Thyroid gland (tissue), 4 donors: ENCODE data around the gene ATAD3B. TPM values are rescaled to one million over a fixed set of nuclear protein-coding genes. Genes with fewer than 3 reads are reported as not detected.
"Not testable (repeated sequence)": the region's sequence is repeated elsewhere in the genome, so short reads cannot be mapped to it uniquely, and the experiment has no call there.

Experiments used
- DNase-seq, 2 donors: peaks; one replicate each; pipeline ENCODE4 v3.0.0-alpha.2; 2019
- H3K27ac ChIP-seq, 3 donors: fragments of 200-600 bp; sonication (generic); 1 replicate in 2 of 3; 2 replicates in 1 of 3; pipeline ENCODE4 v1.5.1; 2016 to 2019; ENCODE audit warnings: mild to moderate bottlenecking in 1 of 3, moderate library complexity in 1 of 3
- H3K27me3 ChIP-seq: fragments of 200-600 bp; sonication (generic); one replicate; pipeline ENCODE4 v1.5.1; 2019
- H3K36me3 ChIP-seq, 2 donors: fragments of 200-600 bp; sonication (generic); one replicate each; pipeline ENCODE4 v1.5.1; 2016 to 2019
- H3K4me1 ChIP-seq, 2 donors: fragments of 200-600 bp; sonication (generic); one replicate each; pipeline ENCODE4 v1.5.1; 2017 to 2019
- H3K4me3 ChIP-seq, 3 donors: fragments of 200-600 bp; sonication (generic); replicated peaks in 1 of 3; 1 replicate in 2 of 3; 2 replicates in 1 of 3; pipeline ENCODE4 v1.5.1; 2016; ENCODE audit warnings: mild to moderate bottlenecking in 1 of 3
- H3K9me3 ChIP-seq: fragments of 200-600 bp; sonication (generic); one replicate; pipeline ENCODE4 v1.5.1; 2017
- POLR2A ChIP-seq, 2 donors: fragments of 450-650 bp; IDR thresholded peaks; one replicate each; pipeline ENCODE4 v1.6.1; 2017; ENCODE audit warnings: antibody characterized with exemption in 2 of 2, mild to moderate bottlenecking in 2 of 2, moderate library complexity in 1 of 2
- WGBS, 2 donors: methylation state at CpG; one replicate each; pipeline ENCODE4 v1.1.5; 2017; 5-methylcytosine and 5-hydroxymethylcytosine counted together
- intact Hi-C: fragments of 100-400 bp; cut with DNase I; formaldehyde crosslinking; loops from one replicate; pipeline ENCODE4 v1.15.1; 2023
- total RNA-seq, 4 donors: library from RNA; depleted of rRNA; stranded (reverse); fragments of >200 nt; gene quantifications; one replicate each; pipeline ENCODE4 v1.2.3, GENCODE V29; 2016
- TF ChIP-seq, protein P1 (sequence below), 6 experiments: fragments of 200-600 bp in 3 of 6; fragments of 450-650 bp in 3 of 6; sonication (generic) in 3 of 6; IDR thresholded peaks; one replicate each; pipeline ENCODE4 v1.5.1; 2016 to 2019; ENCODE audit warnings: antibody characterized with exemption in 6 of 6, mild to moderate bottlenecking in 2 of 6, inconsistent platforms in 1 of 6, moderate library complexity in 1 of 6

Gene ATAD3B
- total RNA-seq, 4 donors from 2014 or later, result 13.8 to 29.1 (median 15.0) TPM

DNA sequence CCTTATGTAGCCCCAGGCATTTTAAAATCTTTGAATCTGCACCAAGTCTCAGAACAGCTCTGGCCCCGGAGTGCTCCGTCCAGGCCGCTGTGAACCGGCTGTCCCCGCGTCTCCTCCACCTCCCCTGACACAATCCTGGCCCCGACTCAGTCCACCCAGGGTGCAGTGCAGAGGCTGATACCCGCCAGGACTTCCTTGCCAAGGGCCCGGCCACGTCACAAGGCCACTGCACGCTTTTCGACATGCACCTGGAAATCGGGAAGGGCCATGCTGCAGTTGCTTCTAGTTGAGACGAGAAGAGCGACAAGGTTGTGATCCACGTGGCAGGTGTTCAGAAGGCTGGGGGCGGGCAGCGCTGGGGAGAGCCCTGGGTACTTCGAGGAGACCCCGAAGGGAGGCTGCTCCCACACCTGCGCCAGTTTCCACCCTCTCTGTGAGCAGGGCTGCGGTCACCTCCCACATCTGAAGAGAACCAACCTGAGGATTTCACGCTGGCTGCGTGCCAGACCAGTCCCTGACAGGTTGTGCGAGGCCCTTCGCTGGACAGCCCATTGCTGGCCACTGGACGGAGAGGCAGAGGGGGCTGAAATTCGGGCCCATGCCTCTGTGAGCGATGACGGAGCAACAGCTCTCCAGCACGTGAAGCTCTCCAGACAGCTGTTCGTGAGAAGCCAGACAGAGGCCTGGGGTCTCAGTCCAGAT lies 29.3 kb upstream of the ATAD3B start:
- H3K4me3 ChIP-seq, result no peak overlapping the region
- H3K27me3 ChIP-seq, result no peaks in the 10 kb centered on the region
- no peak overlapping the region for H3K27ac ChIP-seq
- TF ChIP-seq, protein P1, sequence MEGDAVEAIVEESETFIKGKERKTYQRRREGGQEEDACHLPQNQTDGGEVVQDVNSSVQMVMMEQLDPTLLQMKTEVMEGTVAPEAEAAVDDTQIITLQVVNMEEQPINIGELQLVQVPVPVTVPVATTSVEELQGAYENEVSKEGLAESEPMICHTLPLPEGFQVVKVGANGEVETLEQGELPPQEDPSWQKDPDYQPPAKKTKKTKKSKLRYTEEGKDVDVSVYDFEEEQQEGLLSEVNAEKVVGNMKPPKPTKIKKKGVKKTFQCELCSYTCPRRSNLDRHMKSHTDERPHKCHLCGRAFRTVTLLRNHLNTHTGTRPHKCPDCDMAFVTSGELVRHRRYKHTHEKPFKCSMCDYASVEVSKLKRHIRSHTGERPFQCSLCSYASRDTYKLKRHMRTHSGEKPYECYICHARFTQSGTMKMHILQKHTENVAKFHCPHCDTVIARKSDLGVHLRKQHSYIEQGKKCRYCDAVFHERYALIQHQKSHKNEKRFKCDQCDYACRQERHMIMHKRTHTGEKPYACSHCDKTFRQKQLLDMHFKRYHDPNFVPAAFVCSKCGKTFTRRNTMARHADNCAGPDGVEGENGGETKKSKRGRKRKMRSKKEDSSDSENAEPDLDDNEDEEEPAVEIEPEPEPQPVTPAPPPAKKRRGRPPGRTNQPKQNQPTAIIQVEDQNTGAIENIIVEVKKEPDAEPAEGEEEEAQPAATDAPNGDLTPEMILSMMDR (IDR thresholded peaks at IDR 0.05), result no peak
- no peak for TF ChIP-seq POLR2A (IDR thresholded peaks at IDR 0.05)
- peaks cover 0 to 8% of the 10 kb centered on the region in 2 donors for H3K4me1 ChIP-seq
- H3K9me3 ChIP-seq, result no peaks in the 10 kb centered on the region
- WGBS, 2 donors, result 82 to 85% methylated on average over 25 to 31 of the region's 32 CpGs
- no peak for DNase-seq
- H3K36me3 ChIP-seq, result no peaks in the 10 kb centered on the region
- intact Hi-C loops, result loop anchor here (5.0 kb wide), 1 partner anchor 35 kb away; the partner anchor contains the start of gene MRPL20

DNA sequence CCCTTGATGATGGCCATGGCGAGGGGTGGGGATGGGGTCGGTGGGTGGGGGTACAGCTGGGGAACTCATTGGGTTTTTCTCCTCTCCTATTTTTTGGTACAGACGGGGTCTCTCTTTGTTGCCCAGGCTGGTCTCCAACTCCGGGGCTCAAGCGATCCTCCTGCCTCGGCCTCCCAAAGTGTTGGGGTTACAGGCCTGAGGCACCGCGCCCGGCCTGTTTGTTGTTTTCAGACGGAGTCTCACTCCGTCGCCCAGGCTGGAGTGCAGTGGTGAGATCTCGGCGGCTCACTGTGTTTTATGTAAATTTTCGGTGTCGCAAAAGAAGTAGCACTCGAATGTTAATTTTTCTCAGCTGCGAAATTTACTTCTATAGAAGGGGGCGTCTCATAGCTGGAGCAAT lies 24.9 kb upstream of the ATAD3B start:
- H3K4me1 ChIP-seq, intact Hi-C loops, DNase-seq, H3K27ac ChIP-seq, H3K9me3 ChIP-seq, H3K36me3 ChIP-seq, H3K27me3 ChIP-seq, H3K4me3 ChIP-seq: not testable (repeated sequence)
- WGBS, 2 donors, result 92 to 95% methylated on average over 19 of the region's 19 CpGs

DNA sequence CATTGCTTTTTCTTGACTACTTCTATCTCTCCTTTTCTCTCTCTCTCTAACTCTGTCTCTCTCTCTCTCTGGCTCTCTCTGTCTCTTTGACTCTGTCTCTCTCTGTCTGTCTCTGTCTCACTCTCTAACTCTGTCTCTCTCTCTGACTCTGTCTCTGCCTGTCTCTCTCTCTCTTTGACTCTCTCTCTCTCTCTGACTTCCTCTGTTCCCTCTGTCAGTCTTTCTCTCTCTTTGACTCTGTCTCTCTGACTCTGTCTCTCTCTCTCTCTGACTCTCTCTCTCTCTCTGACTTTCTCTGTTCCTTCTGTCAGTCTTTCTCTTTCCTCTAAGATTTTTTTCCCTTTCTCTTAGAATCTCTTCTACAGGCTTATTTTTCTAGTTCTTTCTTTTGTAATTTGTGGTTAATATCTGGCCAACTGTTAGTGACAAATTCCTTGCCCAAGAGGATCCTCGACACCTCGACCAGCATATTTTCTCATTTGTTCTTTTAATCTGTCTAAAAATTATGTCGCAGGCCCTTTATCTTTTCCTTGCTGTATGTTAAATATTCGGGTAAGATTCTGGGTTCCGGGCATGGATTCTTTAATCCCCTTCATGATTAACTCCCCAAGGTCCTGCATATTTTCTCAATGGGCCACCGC lies 22.3 kb upstream of the ATAD3B start, which contains the start of gene ATAD3C:
Gene ATAD3C (plus strand): TSS at position 591 of the 641 bp plus-strand sequence. CDS start 995 bp downstream, outside the sequence.
- Histone ChIP-seq H3K4me1 (no peaks in the 10 kb centered on the region), H3K27me3 (no peaks in the 10 kb centered on the region), H3K27ac (no peak within 1 kb of the TSS), H3K36me3 (no peaks in the 10 kb centered on the region), H3K4me3 (no peak within 1 kb of the TSS), H3K9me3 (no peaks in the 10 kb centered on the region)
- DNase-seq, result no peak
- intact Hi-C loops, result no loop called here
- no peak for TF ChIP-seq POLR2A (IDR thresholded peaks at IDR 0.05)
- TF ChIP-seq, protein P1 (IDR thresholded peaks at IDR 0.05), result no peak
- 84 to 89% methylated on average over 6 of the region's 6 CpGs for WGBS, 2 donors

DNA sequence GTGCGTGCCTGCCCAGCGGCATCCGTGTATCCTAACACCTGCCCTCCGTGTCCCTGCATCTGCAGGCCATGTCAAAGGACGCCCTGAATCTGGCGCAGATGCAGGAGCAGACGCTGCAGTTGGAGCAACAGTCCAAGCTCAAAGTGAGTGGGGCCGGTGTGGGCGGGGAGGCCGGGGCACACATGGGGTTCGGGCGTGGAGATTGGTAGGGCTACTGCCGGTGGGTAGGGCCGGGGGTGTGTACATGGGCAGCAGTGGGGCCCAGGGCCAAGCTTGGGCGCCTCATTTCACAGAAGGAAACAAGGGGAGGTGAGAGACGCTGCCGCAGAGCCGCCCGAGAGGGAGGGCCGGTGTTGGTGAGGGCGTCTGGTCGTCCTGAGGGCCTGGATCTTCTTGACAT lies 20.9 kb upstream of the ATAD3B start:
- H3K9me3 ChIP-seq, intact Hi-C loops, H3K4me3 ChIP-seq, DNase-seq, H3K27me3 ChIP-seq, H3K36me3 ChIP-seq, H3K4me1 ChIP-seq, H3K27ac ChIP-seq: not testable (repeated sequence)
- whole genome bisulfite sequencing, 2 donors, result 84 to 86% methylated on average over 19 to 22 of the region's 22 CpGs

DNA sequence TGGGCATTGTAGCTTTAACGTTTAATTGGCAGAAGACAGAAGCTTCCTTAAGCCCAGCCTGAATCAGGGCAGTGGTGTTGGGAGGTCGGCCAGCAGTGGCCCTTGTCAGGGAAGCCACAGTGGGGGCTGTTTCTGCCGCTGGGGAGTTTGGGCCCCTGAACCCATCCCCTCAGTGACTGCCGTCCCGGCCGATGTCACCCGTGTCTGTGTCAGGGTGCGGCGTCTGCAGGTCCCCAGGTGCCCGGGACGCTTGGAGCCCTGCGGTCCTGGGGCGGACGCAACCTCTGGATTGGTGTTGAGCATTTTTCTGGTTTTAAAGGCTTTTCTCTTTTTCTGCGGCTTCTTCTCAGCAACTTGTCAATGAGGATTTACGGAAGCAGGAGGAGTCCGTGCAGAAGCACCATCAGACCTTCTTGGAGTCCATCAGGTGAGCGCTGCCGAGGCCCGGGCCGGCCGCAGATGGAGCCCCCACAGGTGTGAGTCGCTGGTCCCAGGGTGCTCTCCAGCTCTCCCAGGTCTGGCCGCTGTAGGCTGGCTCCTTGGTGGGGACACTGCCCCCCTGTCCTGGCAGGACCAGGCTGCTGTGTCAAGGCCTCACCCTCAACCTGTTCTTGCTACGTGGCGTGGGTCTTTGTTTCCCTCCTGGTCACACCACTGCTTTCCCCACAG lies 19.7 kb upstream of the ATAD3B start:
- Histone ChIP-seq H3K36me3 (no peaks in the 10 kb centered on the region), H3K4me3 (no peak overlapping the region), H3K27me3 (no peaks in the 10 kb centered on the region), H3K9me3 (no peaks in the 10 kb centered on the region), H3K27ac (no peak overlapping the region), H3K4me1 (no peaks in the 10 kb centered on the region)
- 92 to 93% methylated on average over 20 of the region's 26 CpGs for WGBS, 2 donors
- TF ChIP-seq POLR2A (IDR thresholded peaks at IDR 0.05), result no peak
- TF ChIP-seq, protein P1 (IDR thresholded peaks at IDR 0.05), result no peak
- intact Hi-C loops, result no loop called here
- no peak for DNase-seq

DNA sequence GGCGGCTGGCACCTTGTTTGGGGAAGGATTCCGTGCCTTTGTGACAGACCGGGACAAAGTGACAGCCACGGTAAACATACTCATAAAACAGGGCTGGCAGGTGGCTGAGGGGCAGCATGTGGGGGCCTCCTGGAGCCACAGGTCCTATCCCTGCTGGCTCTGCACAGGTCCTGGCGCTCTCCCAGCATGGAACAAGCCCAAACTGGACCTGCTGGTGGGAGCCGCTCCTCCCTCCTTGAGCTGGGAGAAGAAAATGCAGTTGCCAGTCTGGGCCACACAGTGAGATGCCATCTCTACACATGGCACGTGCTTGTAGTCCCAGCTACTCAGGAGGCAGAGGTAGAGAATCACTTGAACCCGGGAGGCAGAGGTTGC lies 19.2 kb upstream of the ATAD3B start:
- not testable (repeated sequence) for H3K36me3 ChIP-seq
- 74 to 82% methylated on average over 8 of the region's 8 CpGs for WGBS, 2 donors

More for the DNA sequence above, 19.2 kb upstream of the ATAD3B start:
- DNase-seq, H3K27me3 ChIP-seq, H3K4me3 ChIP-seq, H3K9me3 ChIP-seq, intact Hi-C loops, H3K27ac ChIP-seq, H3K4me1 ChIP-seq: not testable (repeated sequence)
